Prostate gland (tissue), 2 donors: ENCODE data around the gene ANXA6.

ENCODE experiments used
- CTCF ChIP-seq, 4 experiments: fragments of 200-600 bp in 2 of 4; fragments of 450-650 bp in 2 of 4; sonication (generic) in 2 of 4; IDR thresholded peaks; 1 replicate in 3 of 4; 2 replicates in 1 of 4; pipeline ENCODE4 v1.5.1; 2016 to 2019; ENCODE audit warnings: antibody characterized with exemption in 4 of 4, mild to moderate bottlenecking in 2 of 4, moderate library complexity in 2 of 4
- POLR2A ChIP-seq: fragments of 450-650 bp; IDR thresholded peaks from one replicate; pipeline ENCODE4 v1.6.1; 2016; ENCODE audit warnings: antibody characterized with exemption, mild to moderate bottlenecking
- POLR2AphosphoS5 ChIP-seq: sonication (generic); formaldehyde crosslinking; IDR thresholded peaks from one replicate; pipeline ENCODE4 v1.6.1; 2017; ENCODE audit warnings: antibody characterized with exemption

GRCh38 chr5:151146061-151146460 is 11.5 kb downstream of the ANXA6 start:
- TF ChIP-seq CTCF (IDR thresholded peaks at IDR 0.05): no peak
- no peak for TF ChIP-seq POLR2AphosphoS5
- no peak for TF ChIP-seq POLR2A
